Upper lobe of left lung (tissue), 6 donors: ENCODE measurements around the gene TSR1. TPM values are rescaled to one million over a fixed set of nuclear protein-coding genes. Genes with fewer than 3 reads are reported as not detected.

Source experiments
- ATAC-seq, 2 donors: fragments of 200-7000 bp; cut with Tn5 transposase; one replicate each; pipeline ENCODE4 v1.9.1; 2022; ENCODE audit warnings: mild to moderate bottlenecking in 2 of 2, moderate library complexity in 2 of 2; ENCODE audit not compliant: low FRiP score in 2 of 2
- DNase-seq, 2 donors: peaks; one replicate each; pipeline ENCODE4 v3.0.0-alpha.2; 2019 to 2020
- H3K27ac ChIP-seq, 4 donors: fragments of 200-600 bp; sonication (generic); one replicate each; pipeline ENCODE4 v1.5.1; 2016 to 2019
- H3K27me3 ChIP-seq, 4 donors: fragments of 200-600 bp; sonication (generic); one replicate each; pipeline ENCODE4 v1.5.1; 2017 to 2019
- H3K36me3 ChIP-seq, 4 donors: fragments of 200-600 bp; sonication (generic); one replicate each; pipeline ENCODE4 v1.5.1; 2016 to 2019
- H3K4me1 ChIP-seq, 4 donors: fragments of 200-600 bp; sonication (generic); one replicate each; pipeline ENCODE4 v1.5.1; 2018 to 2019
- H3K4me3 ChIP-seq, 4 donors: fragments of 200-600 bp; sonication (generic); one replicate each; pipeline ENCODE4 v1.5.1; 2017 to 2019; ENCODE audit warnings: mild to moderate bottlenecking in 2 of 4, moderate library complexity in 1 of 4
- H3K9me3 ChIP-seq, 4 donors: fragments of 200-600 bp; sonication (generic); one replicate each; pipeline ENCODE4 v1.5.1; 2018 to 2019
- CTCF ChIP-seq, 6 experiments: fragments of 450-650 bp in 4 of 6; fragments of 200-600 bp in 2 of 6; sonication (generic) in 2 of 6; IDR thresholded peaks; one replicate each; pipeline ENCODE4 v1.5.1; 2016 to 2019; ENCODE audit warnings: antibody characterized with exemption in 6 of 6
- EP300 ChIP-seq, 4 donors: sonication (generic); formaldehyde crosslinking; IDR thresholded peaks; one replicate each; pipeline ENCODE4 v1.5.1; 2017; ENCODE audit warnings: antibody characterized with exemption in 4 of 4, control low read depth in 2 of 4
- POLR2A ChIP-seq, 4 donors: fragments of 450-650 bp; IDR thresholded peaks; one replicate each; pipeline ENCODE4 v1.5.1; 2016 to 2017; ENCODE audit warnings: antibody characterized with exemption in 4 of 4, mild to moderate bottlenecking in 2 of 4
- POLR2AphosphoS5 ChIP-seq, 2 donors: sonication (generic); formaldehyde crosslinking; IDR thresholded peaks; one replicate each; pipeline ENCODE4 v1.5.1; 2017; ENCODE audit warnings: antibody characterized with exemption in 2 of 2
- WGBS, 2 donors: methylation state at CpG; one replicate each; pipeline ENCODE4 v1.1.5; 2017 to 2018; 5-methylcytosine and 5-hydroxymethylcytosine counted together
- total RNA-seq, 6 donors: library from RNA; depleted of rRNA in 4 of 6; stranded (reverse); fragments of >200 nt in 4 of 6; gene quantifications; one replicate each; pipeline versions ENCODE4 v1.1.0 to v1.2.1, GENCODE V29; 2016 to 2021
- donor health status: DM: no; HTN: no; CAD: no; lungs with moderate emphysema.
- donor health status: DM: no; HTN: yes; CAD: no; lungs with severe emphysema.

TSR1 gene
- total RNA-seq, 6 donors from 2014 or later = 15.8 to 52.4 (median 23.6) TPM

DNA sequence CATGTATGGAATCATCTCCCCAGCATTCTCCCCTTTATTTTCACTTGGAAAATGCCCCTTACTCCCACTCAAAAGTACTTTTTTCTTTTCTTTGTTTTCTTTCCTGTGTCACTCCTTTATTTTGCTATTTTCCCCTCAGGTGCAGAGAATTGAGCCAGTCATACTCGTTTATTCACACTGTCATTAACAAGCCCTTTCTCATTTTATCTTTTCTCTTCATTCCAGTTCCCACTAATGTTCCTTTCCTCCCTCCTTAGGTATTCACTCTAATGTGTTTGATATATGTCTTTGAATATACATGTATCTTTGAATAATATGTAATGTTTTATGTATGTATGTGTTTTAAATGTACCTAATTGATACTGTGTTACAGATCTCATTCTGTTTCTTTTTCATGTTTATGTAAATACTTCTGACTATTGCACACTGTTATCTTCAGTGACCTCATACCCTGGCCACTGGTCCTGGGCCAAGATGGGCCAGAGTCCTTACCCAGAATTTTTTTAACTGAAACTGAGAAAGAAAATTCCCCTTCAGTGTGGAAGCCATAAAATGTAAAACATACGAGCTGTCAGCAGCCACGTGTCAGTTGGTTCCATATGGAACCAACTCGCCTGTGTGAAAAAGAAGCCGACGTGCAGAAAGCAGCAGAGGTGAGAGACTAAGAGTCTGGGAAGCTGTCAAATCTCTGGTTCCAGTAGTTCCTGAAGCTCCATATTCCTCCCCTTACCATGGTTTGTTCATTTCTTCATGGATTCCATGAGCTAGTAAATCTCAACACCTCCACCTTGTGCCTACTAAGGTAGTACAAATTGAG, 26.7 kb downstream of the TSR1 start:
- WGBS, 2 donors = 68 to 78% methylated on average over 6 of the region's 6 CpGs
- TF ChIP-seq CTCF (IDR thresholded peaks at IDR 0.05) (no peak), POLR2AphosphoS5 (IDR thresholded peaks at IDR 0.05) (no peak), POLR2A (IDR thresholded peaks at IDR 0.05) (no peak), EP300 (IDR thresholded peaks at IDR 0.05) (no peak)

DNA sequence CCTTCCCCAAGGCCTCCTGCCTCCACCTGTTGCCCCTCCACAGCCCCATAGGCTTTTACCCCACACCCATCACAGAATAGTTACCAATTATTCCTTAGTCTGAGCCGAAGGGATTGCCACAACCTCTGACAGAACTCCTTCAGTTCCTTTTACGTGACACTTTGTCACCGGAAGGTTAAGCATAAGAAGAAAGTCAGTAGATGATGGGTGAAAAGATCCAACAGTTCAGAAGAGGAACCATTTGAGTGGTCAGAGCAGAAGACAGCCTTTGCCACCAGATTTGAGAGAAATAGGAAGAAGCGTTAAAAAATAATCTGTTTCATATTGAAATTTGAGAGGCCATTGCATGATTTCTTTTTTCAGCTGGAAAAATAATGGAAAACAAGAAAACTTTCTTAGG, 31.3 kb downstream of the TSR1 start:
- H3K36me3 ChIP-seq = peaks cover 0 to 6% (median 4%) of the 10 kb centered on the region in 4 donors
- H3K9me3 ChIP-seq = no peaks in the 10 kb centered on the region
- H3K27ac ChIP-seq = no peak overlapping the region
- H3K4me1 ChIP-seq = peaks cover 18 to 41% (median 20%) of the 10 kb centered on the region in 4 donors
- no peak for TF ChIP-seq POLR2A (IDR thresholded peaks at IDR 0.05)
- TF ChIP-seq POLR2AphosphoS5 (IDR thresholded peaks at IDR 0.05) = no peak
- TF ChIP-seq EP300 (IDR thresholded peaks at IDR 0.05) = no peak
- TF ChIP-seq CTCF (IDR thresholded peaks at IDR 0.05) = no peak
- ATAC-seq (no peak), DNase-seq (no peak)
- WGBS, 2 donors = 74 to 88% methylated on average over 4 of the region's 4 CpGs
- no peak overlapping the region for H3K4me3 ChIP-seq
- H3K27me3 ChIP-seq = no peaks in the 10 kb centered on the region

More for the DNA sequence above, 26.7 kb downstream of the TSR1 start:
- Histone ChIP-seq H3K36me3 (no peaks in the 10 kb centered on the region), H3K4me1 (peaks cover 3 to 16% (median 5%) of the 10 kb centered on the region in 4 donors), H3K27me3 (no peaks in the 10 kb centered on the region), H3K27ac (no peak overlapping the region), H3K9me3 (no peaks in the 10 kb centered on the region), H3K4me3 (no peak overlapping the region)
- ATAC-seq (no peak), DNase-seq (no peak)

- TF ChIP-seq CTCF (IDR thresholded peaks at IDR 0.05) (peak in 1 of 6 experiments; percentile 23), EP300 (IDR thresholded peaks at IDR 0.05) (no peak), POLR2A (IDR thresholded peaks at IDR 0.05) (peak in 3 of 4 donors; percentile 14 to 76 (median 49)), POLR2AphosphoS5 (IDR thresholded peaks at IDR 0.05) (peak; percentile 56 to 76)
- DNase-seq (peak; percentile 89 to 98), ATAC-seq (peak; percentile 96 to 99)
- Histone ChIP-seq H3K27ac (peak within 1 kb of the TSS; percentile 88 to 93 (median 90)), H3K9me3 (no peaks in the 10 kb centered on the region), H3K4me1 (peaks cover 16 to 37% (median 19%) of the 10 kb centered on the region in 4 donors), H3K36me3 (peaks cover 0 to 19% (median 13%) of the 10 kb centered on the region in 4 donors), H3K27me3 (no peaks in the 10 kb centered on the region), H3K4me3 (peak within 1 kb of the TSS; percentile 81 to 91 (median 84))
- 0 to 2% methylated on average over 22 to 56 of the region's 108 CpGs for WGBS, 2 donors
Measured at GRCh38 chr17:2303204-2304188, 32.8 kb downstream of the TSR1 start, which contains the start of the genes SMG6 and SRR. Gene SMG6, minus strand, starts transcription at chr17:2303785. Its CDS starts 65 bp downstream, at chr17:2303720. Gene SRR, plus strand, starts transcription at chr17:2303950. Its CDS starts 11,611 bp downstream, at chr17:2315561.

GRCh38 chr17:2302778-2303203, 33.5 kb downstream of the TSR1 start:
- no peak for ATAC-seq

More at GRCh38 chr17:2302778-2303203, 33.5 kb downstream of the TSR1 start:
- TF ChIP-seq POLR2AphosphoS5 (IDR thresholded peaks at IDR 0.05) (no peak), CTCF (IDR thresholded peaks at IDR 0.05) (no peak), POLR2A (IDR thresholded peaks at IDR 0.05) (no peak)
- 1 to 9% methylated on average over 10 to 12 of the region's 12 CpGs for WGBS, 2 donors
- Histone ChIP-seq H3K4me1 (peaks cover 14 to 35% (median 18%) of the 10 kb centered on the region in 4 donors), H3K27me3 (no peaks in the 10 kb centered on the region), H3K36me3 (peaks cover 0 to 19% (median 13%) of the 10 kb centered on the region in 4 donors), H3K27ac (peak overlapping the region; percentile 88 to 93 (median 90)), H3K9me3 (no peaks in the 10 kb centered on the region), H3K4me3 (peak overlapping the region; percentile 81 to 91 (median 84))
- no peak for DNase-seq
